Measurements from ENCODE around the gene FAM13A. TPM values are rescaled to one million over a fixed set of nuclear protein-coding genes. Genes with fewer than 3 reads are reported as not detected.

The FAM13A gene
- total and polyA plus RNA-seq, 2 donors (not counting 3 experiments of a cell fraction or from before 2014, with no cell fraction given) = 3.3 to 10.5 TPM

DNA sequence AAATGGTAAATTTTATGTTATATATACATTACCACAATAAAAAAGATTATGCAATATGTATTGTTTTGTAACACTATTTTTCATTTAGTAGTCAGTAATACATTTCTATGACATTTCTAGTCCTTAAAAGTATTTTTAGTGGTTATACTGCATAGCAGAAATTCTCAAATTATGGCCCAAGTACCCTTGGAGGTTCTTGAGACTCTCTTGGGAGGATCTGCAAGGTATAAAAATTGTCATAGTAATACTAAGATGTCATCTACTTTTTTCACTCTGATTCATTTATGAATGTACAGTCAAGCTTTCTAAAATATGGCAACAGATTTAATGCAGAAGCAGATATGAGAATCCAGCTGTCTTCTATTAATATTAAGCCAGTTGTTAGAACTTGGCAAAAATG lies 220.8 kb downstream of the FAM13A start:
- POLR2A ChIA-PET = no interaction called here
- BruUV-seq (replicated peaks) = no TSS peak
- H3K27me3 ChIP-seq (ENCODE audit: control insufficient read depth in 2 of 2, insufficient read depth in 2 of 2, low read length in 2 of 2) = peaks cover 0 to 2% of the 10 kb centered on the region in 2 experiments
- no peaks in the 10 kb centered on the region for H3K79me2 ChIP-seq (ENCODE audit: control insufficient read depth, insufficient read depth, low read length)
- no peaks in the 10 kb centered on the region for H3K4me1 ChIP-seq (ENCODE audit: control insufficient read depth, extremely low read depth, insufficient read depth, low read length)
- dilution Hi-C loops (cut with MboI; ENCODE audit: extremely low pct_ligation_motif_present, low sequenced_read_pairs) (no loop called here), intact Hi-C loops (cut with micrococcal nuclease) (no loop called here)
- no peaks in the 10 kb centered on the region for H3K9me1 ChIP-seq (replicated peaks; ENCODE audit: control insufficient read depth, extremely low read depth, insufficient read depth, low read length)
- no peaks in the 10 kb centered on the region for H3K9me3 ChIP-seq (replicated peaks; ENCODE audit: control insufficient read depth, insufficient read depth, low read length)
- CTCF ChIA-PET = no interaction called here
- no peak overlapping the region for H3K4me2 ChIP-seq (ENCODE audit: insufficient read depth, low read length)
- no peaks in the 10 kb centered on the region for H4K20me1 ChIP-seq (replicated peaks; ENCODE audit: control insufficient read depth, extremely low read depth, insufficient read depth, low read length)
- TF ChIP-seq POLR2AphosphoS5 (IDR thresholded peaks at IDR 0.05; ENCODE audit: insufficient read depth, low read depth, low read length) = no peak
- no peak for TF ChIP-seq MYC (IDR thresholded peaks at IDR 0.05; ENCODE audit: low read depth, low read length)
- no peak for TF ChIP-seq GATA2 (IDR thresholded peaks at IDR 0.05; ENCODE audit: insufficient read depth, insufficient read length, low read depth, low read length)
- TF ChIP-seq, protein P1, sequence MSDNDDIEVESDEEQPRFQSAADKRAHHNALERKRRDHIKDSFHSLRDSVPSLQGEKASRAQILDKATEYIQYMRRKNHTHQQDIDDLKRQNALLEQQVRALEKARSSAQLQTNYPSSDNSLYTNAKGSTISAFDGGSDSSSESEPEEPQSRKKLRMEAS (IDR thresholded peaks at IDR 0.05; ENCODE audit: insufficient read depth, insufficient read length) = no peak
- no peak for TF ChIP-seq EZH2 (IDR thresholded peaks at IDR 0.05; ENCODE audit: borderline replicate concordance, low read depth, low read length, severe bottlenecking)
- no peak for TF ChIP-seq POLR2A (IDR thresholded peaks at IDR 0.05; ENCODE audit: low read depth, low read length)
- TF ChIP-seq JUN (IDR thresholded peaks at IDR 0.05; ENCODE audit: borderline replicate concordance, insufficient read depth, insufficient read length, low read depth) = no peak
- no peak for TF ChIP-seq FOS (IDR thresholded peaks at IDR 0.05; ENCODE audit: borderline replicate concordance, insufficient read depth, low read length)
- TF ChIP-seq, protein P2, sequence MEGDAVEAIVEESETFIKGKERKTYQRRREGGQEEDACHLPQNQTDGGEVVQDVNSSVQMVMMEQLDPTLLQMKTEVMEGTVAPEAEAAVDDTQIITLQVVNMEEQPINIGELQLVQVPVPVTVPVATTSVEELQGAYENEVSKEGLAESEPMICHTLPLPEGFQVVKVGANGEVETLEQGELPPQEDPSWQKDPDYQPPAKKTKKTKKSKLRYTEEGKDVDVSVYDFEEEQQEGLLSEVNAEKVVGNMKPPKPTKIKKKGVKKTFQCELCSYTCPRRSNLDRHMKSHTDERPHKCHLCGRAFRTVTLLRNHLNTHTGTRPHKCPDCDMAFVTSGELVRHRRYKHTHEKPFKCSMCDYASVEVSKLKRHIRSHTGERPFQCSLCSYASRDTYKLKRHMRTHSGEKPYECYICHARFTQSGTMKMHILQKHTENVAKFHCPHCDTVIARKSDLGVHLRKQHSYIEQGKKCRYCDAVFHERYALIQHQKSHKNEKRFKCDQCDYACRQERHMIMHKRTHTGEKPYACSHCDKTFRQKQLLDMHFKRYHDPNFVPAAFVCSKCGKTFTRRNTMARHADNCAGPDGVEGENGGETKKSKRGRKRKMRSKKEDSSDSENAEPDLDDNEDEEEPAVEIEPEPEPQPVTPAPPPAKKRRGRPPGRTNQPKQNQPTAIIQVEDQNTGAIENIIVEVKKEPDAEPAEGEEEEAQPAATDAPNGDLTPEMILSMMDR (IDR thresholded peaks at IDR 0.05; ENCODE audit: extremely low read depth in 1 of 2, insufficient read depth in 1 of 2, low read depth in 1 of 2, low read length in 2 of 2) = no peak
- no peak for FAIRE-seq
- DNase-seq (ENCODE audit: low read depth, low spot score) = no peak
- no peak overlapping the region for H3K9ac ChIP-seq (replicated peaks; ENCODE audit: extremely low read depth, insufficient read depth, low read length)
- H2AFZ ChIP-seq (ENCODE audit: low read depth, low read length) = no peak overlapping the region
- H3K27ac ChIP-seq (ENCODE audit: insufficient read depth, low read depth, low read length) = no peak overlapping the region
- H3K36me3 ChIP-seq (ENCODE audit: control insufficient read depth in 2 of 2, extremely low read depth in 1 of 2, insufficient read depth in 2 of 2, low read length in 2 of 2) = no peaks in the 10 kb centered on the region
- no peak overlapping the region for H3K4me3 ChIP-seq (replicated peaks in 1 of 3; ENCODE audit: insufficient read depth in 1 of 3, low read depth in 1 of 3, low read length in 3 of 3)
